Amygdala (tissue), 56 donors: ENCODE results near the gene CALU.

Experiments used
- DNase-seq, 56 donors: peaks; one replicate each; lab custom pipeline; 2025; lab: John Stamatoyannopoulos, UW

The CALU gene

DNA sequence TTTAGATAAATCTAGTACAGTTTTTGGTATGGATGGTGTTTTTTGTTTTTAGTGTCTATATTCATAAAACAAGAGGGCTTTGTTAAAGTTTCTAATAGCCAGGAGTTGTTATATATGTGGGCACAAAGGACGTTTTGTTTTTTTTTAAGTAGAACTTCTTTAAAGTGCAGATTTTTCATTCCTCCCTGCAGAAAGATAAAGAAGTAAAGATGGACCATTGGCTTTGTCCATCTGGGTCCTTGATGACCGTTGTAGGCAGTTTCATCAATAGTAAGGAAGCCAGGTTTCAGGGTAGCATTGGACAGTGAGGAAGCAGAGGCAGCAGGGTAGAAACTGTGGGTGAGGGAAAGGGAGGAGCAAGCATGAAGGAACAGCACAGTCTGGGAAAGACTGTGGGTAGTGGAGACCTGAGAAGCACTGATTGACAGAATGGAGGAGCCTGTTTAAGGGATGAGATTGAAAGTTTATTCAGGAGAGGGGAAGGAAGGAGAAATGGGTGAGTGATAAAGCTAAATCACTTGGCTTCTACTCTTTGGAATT, 5.3 kb downstream of the CALU start:
- no peak for DNase-seq

DNA sequence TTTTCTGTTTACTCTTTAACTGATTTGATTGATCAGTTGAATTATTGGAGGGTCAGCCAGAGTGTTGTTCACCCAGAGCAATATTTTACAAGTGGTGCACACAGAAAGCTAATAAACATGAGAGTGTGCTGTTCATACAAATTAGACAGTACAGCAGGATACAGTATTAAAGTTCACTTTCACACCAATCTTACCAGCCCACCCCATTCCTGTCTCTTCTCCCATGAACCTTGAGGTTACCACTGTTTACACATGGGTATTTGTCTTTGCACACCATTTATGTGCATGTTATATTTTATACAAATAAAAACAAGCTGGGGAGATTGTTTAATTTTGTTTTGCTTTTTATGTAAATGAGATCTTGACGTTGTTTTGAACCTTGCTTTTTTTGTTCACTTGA, 6.5 kb downstream of the CALU start:
- DNase-seq = no peak

GRCh38 chr7:128747327-128748079, 8.3 kb downstream of the CALU start:
- DNase-seq = no peak

GRCh38 chr7:128752251-128752650, 13.1 kb downstream of the CALU start:
- DNase-seq = no peak

DNA sequence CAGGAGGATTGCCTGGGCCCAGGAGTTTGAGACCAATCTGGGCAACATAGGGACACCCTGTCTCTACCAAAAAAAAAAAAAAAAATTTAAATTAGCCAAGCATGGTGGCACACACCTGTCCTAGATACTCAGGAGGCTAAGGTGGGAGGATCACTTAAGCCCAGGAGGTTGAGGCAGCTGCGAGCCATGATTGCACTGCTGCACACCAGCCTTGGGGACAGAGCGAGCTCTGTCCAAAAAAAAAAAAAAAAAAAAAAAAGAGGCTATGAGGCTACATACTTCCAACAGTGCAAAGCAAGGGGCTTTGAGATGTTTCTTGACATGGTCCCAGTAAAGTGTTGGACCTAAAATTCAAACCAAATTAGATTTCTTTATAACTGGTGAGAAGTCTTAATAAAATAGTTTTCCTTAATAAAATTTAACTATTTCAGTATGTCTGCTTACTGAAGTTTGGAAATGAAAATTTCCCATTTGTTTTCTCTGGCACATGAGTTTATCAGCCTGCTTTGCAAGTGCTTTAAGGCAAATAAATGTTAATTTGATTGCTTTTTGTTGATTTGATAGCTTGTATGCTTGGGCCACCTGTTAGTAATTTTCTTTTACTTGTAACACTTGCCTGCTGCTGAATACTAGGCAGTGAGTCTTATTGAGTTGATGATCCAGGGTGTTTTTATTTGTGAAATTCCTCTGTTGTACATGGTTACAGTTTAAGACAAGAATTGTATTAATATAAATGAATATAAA, 16.1 kb downstream of the CALU start:
- no peak for DNase-seq

DNA sequence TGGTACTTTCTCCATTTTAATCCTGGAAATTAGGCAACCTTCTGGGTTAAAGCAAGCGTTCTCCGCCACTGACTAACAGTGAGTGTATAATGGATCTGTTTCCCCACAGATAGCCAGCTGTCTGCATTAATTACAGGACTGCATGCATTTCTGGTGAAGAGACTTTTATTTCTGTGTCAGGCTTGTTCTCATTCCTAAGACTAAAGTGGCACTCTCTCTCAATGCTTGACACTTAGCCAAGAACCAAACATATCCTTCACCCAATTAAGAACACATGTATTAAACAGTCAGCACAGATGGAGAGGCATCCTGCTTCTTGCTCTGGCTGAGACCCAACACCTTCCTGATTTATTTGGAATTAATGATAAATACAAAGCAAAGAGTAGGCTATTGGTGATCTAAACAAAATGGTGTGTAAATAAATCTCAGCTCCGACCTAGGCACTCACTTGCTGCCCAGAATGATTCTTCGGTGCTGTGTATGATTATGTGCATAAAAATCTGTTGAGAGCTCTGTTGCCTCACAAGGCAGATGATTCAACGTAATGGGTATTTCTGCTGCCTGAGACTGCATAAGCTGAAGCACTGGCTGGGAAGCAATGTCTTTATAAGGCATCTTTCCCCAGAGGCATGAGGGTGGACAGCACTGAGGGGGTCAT, 16.8 kb downstream of the CALU start:
- peak in 9 of 56 donors; percentile 2 to 58 (median 18) for DNase-seq

GRCh38 chr7:128757203-128757602, 18.0 kb downstream of the CALU start:
- DNase-seq = no peak

GRCh38 chr7:128758553-128758952, 19.4 kb downstream of the CALU start:
- DNase-seq = no peak

DNA sequence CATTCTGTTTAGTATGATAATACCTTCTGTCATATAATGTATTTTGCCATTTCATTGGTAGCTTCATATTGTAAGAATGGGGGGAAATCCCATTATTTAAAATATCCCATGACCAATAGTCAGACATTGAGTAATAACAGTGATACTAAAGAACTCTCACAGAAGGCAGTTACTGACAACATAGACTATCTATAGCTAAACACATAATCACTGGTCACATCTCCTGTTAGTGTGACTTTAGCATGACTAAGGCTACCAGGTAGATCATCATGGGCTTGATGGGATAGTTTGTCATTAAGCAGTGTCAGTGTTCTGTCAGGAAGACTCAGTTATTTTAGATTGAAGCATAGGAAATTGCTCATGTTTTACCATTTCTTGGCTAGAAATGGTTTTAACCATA, 20.1 kb downstream of the CALU start:
- DNase-seq = no peak

DNA sequence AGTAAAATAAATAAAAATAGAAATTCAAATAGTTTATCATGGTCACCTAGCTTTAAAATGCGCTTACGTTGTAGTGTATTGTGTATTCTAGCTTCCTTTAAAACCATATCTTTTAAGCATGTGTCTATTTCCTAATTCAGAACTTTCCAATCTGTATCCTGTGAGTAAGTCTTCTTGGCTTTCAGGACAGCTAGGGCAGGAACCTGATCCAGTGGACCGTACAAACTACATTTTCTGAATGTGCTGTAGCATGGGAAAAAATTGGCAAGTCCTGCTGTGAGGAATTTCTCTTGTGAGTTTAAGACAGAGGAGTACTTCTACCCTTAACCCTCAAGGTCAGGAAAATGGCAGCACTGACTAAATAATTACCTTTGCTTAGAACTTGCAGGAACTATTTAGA, 24.4 kb downstream of the CALU start:
- DNase-seq = no peak

- DNase-seq = no peak
These were observed 28.4 kb downstream of the CALU start for GRCh38 chr7:128767475-128768110.

- no peak for DNase-seq
These were observed 31.1 kb downstream of the CALU start for GRCh38 chr7:128770233-128770632.

GRCh38 chr7:128773604-128774003, 34.4 kb downstream of the CALU start:
- DNase-seq = no peak

- no peak for DNase-seq
These were observed 35.0 kb downstream of the CALU start for GRCh38 chr7:128774029-128774689.

GRCh38 chr7:128774921-128775320, 35.8 kb downstream of the CALU start:
- no peak for DNase-seq

- no peak for DNase-seq
These were observed 36.8 kb downstream of the CALU start, which contains the start of gene OPN1SW for GRCh38 chr7:128775744-128776474. OPN1SW (minus strand) TSS chr7:128775794; CDS start chr7:128775781, 13 bp downstream.

DNA sequence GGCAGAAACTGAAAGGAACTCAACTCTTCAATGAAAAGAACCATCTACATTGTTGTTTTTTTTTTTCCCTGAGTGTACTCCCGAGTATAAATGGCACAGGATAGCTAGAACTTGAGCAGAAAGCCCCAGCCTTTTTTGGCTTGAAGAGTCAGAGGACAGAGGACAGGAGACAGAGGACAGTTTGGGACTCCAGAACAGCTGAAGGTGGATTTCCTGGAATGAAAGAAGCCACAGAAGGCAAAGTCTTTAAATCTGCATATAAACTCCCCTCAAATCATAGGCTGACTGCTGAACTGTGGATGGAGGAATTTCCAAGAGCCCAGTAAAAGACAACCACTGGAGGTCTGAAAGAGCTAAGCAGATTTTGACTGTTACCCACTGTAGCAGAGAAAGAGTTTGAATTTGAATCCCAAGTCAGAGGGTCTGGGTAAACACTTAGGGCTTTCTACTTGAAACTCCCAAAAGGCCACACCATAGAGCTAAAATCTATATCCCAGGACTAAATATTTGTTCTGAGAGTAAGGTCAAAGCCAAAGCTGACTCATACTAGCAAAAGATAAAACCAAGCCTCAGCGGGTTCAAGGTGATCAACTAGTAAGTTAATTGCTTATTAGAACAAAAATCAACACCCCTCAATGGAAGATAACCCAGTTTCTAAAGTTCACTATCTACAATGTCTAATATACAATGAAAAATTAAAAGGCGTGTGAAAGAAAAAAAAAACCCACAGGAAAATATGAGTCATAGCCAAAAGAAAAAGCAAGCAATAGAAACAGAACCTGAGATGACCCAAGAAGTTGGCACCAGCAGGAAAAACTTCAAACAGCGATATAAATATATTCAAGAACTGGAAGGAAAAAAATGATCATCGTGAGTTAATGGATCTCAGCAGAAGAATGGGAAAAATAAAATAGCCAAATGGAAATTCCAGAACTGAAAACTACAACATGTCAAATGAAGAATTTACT, 38.3 kb downstream of the CALU start:
- no peak for DNase-seq

DNA sequence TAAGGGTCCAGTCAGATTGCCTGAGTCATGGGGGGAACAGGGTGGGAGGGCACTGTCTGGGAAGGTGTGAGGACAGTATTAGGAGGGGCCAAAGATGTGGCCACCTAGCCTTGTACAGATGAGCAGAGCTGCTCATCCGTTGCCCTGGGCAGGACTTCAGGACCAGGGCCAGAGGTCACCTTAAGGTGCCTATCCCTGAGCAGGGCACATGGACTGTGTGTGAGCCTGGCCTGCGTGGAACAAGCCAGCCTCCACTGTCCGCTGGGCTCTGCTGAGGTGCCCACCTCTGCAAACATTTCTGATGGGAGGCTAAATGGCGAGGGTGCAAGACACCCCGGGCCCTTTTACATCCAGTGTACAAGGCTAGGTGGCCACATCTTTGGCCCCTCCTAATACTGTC, 39.8 kb downstream of the CALU start:
- no peak for DNase-seq
